GM12874 (cell line): ENCODE results near the gene HECW1.

Experiments
- TF ChIP-seq, protein P1 (sequence below): IDR thresholded peaks from 2 replicates; pipeline ENCODE4 v1.5.1; 2011; ENCODE audit warnings: low read depth, mild to moderate bottlenecking, control low read depth, low read length, moderate library complexity; ENCODE audit not compliant: insufficient read depth

Gene HECW1

DNA sequence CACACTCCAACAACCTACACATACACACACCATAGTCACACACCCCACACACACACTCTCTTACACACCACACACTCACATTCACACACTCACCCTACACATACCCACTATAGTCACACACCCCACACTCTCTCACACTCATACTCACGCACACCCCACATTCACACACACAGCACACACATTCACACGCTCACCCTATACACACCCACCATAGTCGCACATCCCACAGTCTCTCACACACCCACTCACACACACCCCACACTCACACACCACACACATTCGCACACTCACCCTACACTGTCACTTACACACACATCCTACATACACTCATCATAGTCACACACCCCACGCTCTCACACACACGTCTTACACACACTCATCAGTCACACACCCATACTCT, 85.6 kb downstream of the HECW1 start:
- TF ChIP-seq, protein P1, sequence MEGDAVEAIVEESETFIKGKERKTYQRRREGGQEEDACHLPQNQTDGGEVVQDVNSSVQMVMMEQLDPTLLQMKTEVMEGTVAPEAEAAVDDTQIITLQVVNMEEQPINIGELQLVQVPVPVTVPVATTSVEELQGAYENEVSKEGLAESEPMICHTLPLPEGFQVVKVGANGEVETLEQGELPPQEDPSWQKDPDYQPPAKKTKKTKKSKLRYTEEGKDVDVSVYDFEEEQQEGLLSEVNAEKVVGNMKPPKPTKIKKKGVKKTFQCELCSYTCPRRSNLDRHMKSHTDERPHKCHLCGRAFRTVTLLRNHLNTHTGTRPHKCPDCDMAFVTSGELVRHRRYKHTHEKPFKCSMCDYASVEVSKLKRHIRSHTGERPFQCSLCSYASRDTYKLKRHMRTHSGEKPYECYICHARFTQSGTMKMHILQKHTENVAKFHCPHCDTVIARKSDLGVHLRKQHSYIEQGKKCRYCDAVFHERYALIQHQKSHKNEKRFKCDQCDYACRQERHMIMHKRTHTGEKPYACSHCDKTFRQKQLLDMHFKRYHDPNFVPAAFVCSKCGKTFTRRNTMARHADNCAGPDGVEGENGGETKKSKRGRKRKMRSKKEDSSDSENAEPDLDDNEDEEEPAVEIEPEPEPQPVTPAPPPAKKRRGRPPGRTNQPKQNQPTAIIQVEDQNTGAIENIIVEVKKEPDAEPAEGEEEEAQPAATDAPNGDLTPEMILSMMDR: no peak

DNA sequence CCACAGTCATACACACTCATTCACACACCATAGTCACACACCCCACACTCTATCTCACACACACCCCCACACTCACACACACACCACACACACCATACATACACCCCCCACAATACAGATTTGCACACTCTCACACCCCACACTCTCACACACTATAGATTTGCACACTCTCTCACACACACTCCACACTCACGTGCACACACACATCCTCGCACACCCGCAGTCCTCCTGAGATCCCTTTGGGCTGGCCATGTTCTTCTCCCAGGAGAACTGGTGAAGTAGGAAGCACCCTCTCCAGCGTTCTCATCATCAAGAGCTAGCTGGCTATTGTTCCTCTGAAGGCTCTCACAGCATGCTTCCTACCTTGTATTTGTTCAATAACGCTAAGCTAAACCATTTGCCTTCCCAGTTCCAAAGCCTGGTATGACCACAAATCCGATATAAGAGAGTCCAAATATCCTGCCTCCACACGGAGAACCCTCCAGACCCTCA, 86.2 kb downstream of the HECW1 start:
- TF ChIP-seq, protein P1: no peak

DNA sequence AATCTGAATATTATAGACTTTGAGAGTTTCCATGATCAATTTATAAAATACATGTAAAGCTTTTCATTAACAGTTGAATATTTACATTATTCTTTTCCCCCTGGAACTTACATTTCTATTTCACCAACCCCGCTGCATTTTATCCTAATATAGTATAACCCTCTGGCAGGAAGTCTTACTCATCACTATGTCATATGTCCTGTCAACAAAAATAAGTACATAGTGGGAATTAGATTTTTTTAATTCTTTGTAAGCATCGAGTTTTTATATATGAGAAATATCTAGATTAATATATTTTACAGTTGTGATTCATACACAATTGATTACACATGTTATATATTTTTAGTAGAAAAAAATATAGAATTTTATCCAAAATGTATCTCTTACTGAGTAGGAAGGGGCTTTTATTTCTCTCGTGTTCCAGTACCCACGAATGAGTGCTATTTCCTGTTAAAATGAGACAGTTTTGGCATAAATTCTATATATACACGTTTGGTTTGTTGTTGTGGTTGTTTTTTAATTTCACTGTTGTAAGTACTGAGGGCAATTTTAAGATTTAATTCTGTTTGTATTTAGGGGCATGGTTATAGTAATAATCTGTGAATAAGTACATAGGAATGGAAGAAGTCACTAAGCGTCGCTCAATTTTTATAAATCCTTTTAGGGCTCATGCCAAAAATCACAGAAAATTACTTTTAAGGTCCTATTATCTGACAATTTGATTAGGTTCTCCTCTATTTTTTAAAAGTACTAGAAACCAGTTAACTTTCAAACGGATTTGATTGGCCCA, 87.1 kb downstream of the HECW1 start:
- TF ChIP-seq, protein P1: no peak

DNA sequence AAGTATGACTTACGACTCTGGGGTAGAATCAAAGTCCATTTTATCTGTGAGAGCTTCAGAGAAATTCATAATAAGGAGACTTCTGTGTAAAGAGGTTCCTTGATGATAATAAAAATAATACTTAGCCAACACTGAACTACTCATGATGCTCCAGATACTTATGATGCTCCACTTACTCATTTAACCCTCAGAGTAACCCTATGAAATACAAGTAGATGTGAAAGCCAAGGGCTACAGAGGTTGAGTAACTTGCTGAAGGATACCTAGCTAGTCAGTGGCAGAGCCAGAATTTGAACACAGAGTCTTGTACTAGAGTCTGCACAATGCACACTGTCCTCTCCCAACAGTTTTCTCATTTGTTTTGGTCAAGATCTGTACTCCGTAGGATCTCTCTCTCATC, 89.5 kb downstream of the HECW1 start:
- TF ChIP-seq, protein P1: no peak

DNA sequence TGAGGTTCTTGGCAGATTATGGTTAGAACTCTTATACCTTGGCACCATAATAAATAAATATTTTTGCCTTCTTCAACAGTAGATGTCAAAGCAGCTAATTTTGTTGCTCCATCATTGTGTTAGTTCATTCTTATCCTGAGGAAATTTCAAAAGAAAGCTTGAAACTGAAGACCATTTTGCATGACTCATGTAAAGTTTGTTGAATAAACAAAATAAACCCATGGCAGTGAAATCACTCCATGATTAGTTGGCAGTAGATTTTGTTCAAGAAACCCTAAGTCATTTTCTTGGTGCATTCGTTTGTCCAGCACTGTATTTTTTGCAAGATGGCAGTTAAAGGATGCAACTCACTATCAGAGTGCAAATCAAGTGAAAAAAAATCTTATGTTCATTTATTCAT, 91.6 kb downstream of the HECW1 start:
- TF ChIP-seq, protein P1: no peak

DNA sequence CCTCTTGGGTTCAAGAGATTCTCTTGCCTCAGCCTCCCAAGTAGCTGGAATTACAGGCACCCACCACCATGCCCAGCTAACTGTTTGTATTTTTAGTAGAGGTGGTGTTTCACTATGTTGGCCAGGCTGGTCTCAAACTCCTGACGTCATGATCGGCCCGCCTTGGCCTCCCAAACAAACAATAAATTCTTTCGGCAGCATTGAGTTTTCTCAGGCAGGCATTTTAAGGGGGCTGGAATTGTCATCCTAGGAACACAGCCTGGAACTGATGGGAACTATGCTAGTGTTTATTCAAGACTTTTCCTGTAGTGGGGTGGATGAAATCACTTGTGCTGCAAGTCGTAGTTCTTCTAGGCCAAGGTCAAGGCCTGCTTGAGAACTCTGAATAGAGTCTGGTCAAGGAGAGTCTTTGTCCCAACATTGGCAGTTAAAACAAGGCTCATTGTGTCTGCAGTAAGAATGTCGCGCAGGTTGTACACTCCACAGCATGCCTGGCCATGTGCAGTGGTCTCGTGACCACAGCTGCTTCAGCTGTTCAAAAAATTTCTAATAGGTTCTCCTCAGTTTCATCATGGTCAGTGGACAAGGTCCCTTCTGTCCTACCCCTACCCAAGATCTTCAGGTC, 92.8 kb downstream of the HECW1 start:
- TF ChIP-seq, protein P1: no peak

DNA sequence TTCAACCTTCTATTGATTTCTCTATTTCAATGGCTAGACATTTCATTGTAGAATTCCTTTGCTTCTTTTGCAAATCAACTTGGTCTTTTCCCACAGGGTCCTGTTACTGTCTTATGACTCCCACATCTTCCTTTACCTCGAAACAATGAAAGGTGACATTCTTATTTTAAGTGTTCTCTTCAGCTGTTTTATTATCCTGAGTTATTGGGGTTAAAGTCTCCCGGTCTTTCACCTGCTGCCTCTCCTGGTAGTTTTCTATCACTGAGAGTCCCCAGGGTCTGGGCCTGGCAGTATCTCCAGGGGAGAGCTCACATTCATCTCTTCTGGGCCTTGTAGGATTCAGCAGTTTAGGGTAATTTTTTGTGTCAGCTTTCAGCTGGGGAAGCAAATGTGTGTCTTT, 95.8 kb downstream of the HECW1 start:
- TF ChIP-seq, protein P1: no peak
